IMR-90 (cell line): ENCODE measurements around the gene GDPD2. TPM values are rescaled to one million over a fixed set of nuclear protein-coding genes. Genes with fewer than 3 reads are reported as not detected.

Experiments
- ATAC-seq: fragments of 200-7000 bp; cut with Tn5 transposase; 2 replicates; pipeline ENCODE4 v1.9.1; 2020; ENCODE audit warnings: low read depth, mild to moderate bottlenecking, moderate library complexity
- BruUV-seq: library from RNA; stranded (reverse); fragments of 400-500 nt; replicated peaks from 2 replicates; lab custom pipeline; 2021; lab: Mats Ljungman, UMichigan
- CTCF ChIA-PET: fragments of 300-600 bp; formaldehyde crosslinking; extraction: SDS; loops from one replicate; lab custom pipeline; 2021; ENCODE audit warnings: antibody characterized with exemption; lab: Yijun Ruan, JAX
- POLR2A ChIA-PET: fragments of 300-600 bp; sonication (Branson Sonifier 250); formaldehyde crosslinking; loops from one replicate; lab custom pipeline; 2022; ENCODE audit warnings: antibody characterized with exemption; ENCODE audit not compliant: unreplicated experiment; lab: Charles Lee
- DNase-seq: peaks from one replicate; pipeline ENCODE4 v3.0.0; 2013
- H2AFZ ChIP-seq: replicated peaks from 2 replicates; pipeline ENCODE3; 2013; ENCODE audit warnings: low read length, mild to moderate bottlenecking; ENCODE audit not compliant: poor library complexity
- H2AK5ac ChIP-seq: 2 replicates; pipeline ENCODE4 v1.6.1; 2013; ENCODE audit warnings: low read depth, low read length, inconsistent platforms
- H2AK9ac ChIP-seq: replicated peaks from 2 replicates; pipeline ENCODE3; 2013; ENCODE audit warnings: mild to moderate bottlenecking, low read depth, low read length, moderate library complexity; ENCODE audit not compliant: poor library complexity
- H2BK120ac ChIP-seq: 2 replicates; pipeline ENCODE4 v1.6.1; 2013; ENCODE audit warnings: low read depth, low read length, inconsistent platforms
- H2BK15ac ChIP-seq: 3 replicates; pipeline ENCODE4 v1.6.1; 2013; ENCODE audit warnings: low read depth, low read length, inconsistent platforms
- H2BK20ac ChIP-seq: 2 replicates; pipeline ENCODE4 v1.6.1; 2013; ENCODE audit warnings: low read depth, mild to moderate bottlenecking, inconsistent platforms, low read length, moderate library complexity
- H2BK5ac ChIP-seq: 2 replicates; pipeline ENCODE4 v1.6.1; 2013; ENCODE audit warnings: mild to moderate bottlenecking, low read depth, low read length, inconsistent platforms; ENCODE audit not compliant: poor library complexity, severe bottlenecking
- H3K14ac ChIP-seq: replicated peaks from 2 replicates; pipeline ENCODE4 v1.6.1; 2013; ENCODE audit warnings: low read depth, low read length, inconsistent platforms
- H3K18ac ChIP-seq: 2 replicates; pipeline ENCODE4 v1.6.1; 2013; ENCODE audit warnings: low read depth, low read length, control low read depth
- H3K23ac ChIP-seq: 2 replicates; pipeline ENCODE4 v1.6.1; 2013; ENCODE audit warnings: low read depth, low read length, inconsistent platforms
- H3K27ac ChIP-seq: 2 replicates; pipeline ENCODE4 v1.5.1; 2013; ENCODE audit warnings: mild to moderate bottlenecking, control low read depth, low read length; ENCODE audit not compliant: insufficient read depth
- H3K27me3 ChIP-seq: 2 replicates; pipeline ENCODE4 v1.6.1; 2013; ENCODE audit warnings: low read length; ENCODE audit not compliant: control insufficient read depth, insufficient read depth
- H3K36me3 ChIP-seq: 2 replicates; pipeline ENCODE4 v1.6.1; 2013; ENCODE audit warnings: low read length, mixed read lengths; ENCODE audit not compliant: control insufficient read depth, insufficient read depth
- H3K4ac ChIP-seq: 2 replicates; pipeline ENCODE4 v1.6.1; 2013; ENCODE audit warnings: low read depth, low read length, inconsistent platforms
- H3K4me1 ChIP-seq: 2 replicates; pipeline ENCODE4 v1.6.1; 2013; ENCODE audit warnings: low read length, mixed read lengths; ENCODE audit not compliant: control insufficient read depth, insufficient read depth
- H3K4me2 ChIP-seq: 2 replicates; pipeline ENCODE4 v1.6.1; 2013; ENCODE audit warnings: low read depth, mild to moderate bottlenecking, control low read depth, low read length, moderate library complexity
- H3K4me3 ChIP-seq: 2 replicates; pipeline ENCODE4 v1.5.1; 2013; ENCODE audit warnings: low read depth, mild to moderate bottlenecking, control low read depth, low read length, moderate library complexity; ENCODE audit not compliant: insufficient read depth
- H3K56ac ChIP-seq: 2 replicates; pipeline ENCODE4 v1.6.1; 2013; ENCODE audit warnings: low read length, inconsistent platforms; ENCODE audit not compliant: insufficient read depth; ENCODE audit errors: extremely low read depth
- H3K79me1 ChIP-seq, 2 experiments: 2 replicates each; pipeline ENCODE4 v1.6.1; 2013; ENCODE audit warnings: low read length in 2 of 2, inconsistent platforms in 1 of 2, low read depth in 1 of 2
- H3K9ac ChIP-seq: 2 replicates; pipeline ENCODE4 v1.6.1; 2013; ENCODE audit warnings: low read depth, low read length, control low read depth
- H3K9me1 ChIP-seq: 2 replicates; pipeline ENCODE4 v1.6.1; 2013; ENCODE audit warnings: low read length, inconsistent platforms; ENCODE audit not compliant: insufficient read depth
- H3K9me3 ChIP-seq: 2 replicates; pipeline ENCODE4 v1.6.1; 2013; ENCODE audit warnings: low read length; ENCODE audit not compliant: control insufficient read depth, insufficient read depth
- H4K20me1 ChIP-seq: 2 replicates; pipeline ENCODE4 v1.6.1; 2013; ENCODE audit warnings: low read length, inconsistent platforms; ENCODE audit not compliant: insufficient read depth
- H4K5ac ChIP-seq: 2 replicates; pipeline ENCODE4 v1.6.1; 2013; ENCODE audit warnings: mild to moderate bottlenecking, low read depth, low read length, control low read depth
- H4K8ac ChIP-seq, 2 experiments: 2 replicates each; pipeline ENCODE4 v1.6.1; 2013; ENCODE audit warnings: low read depth in 2 of 2, low read length in 2 of 2, control low read depth in 1 of 2, inconsistent platforms in 1 of 2
- H4K91ac ChIP-seq: 2 replicates; pipeline ENCODE4 v1.6.1; 2013; ENCODE audit warnings: low read depth, low read length, inconsistent platforms; ENCODE audit not compliant: insufficient read depth
- BHLHE40 ChIP-seq: fragments of 150-350 bp; IDR thresholded peaks from 2 replicates; pipeline ENCODE4 v1.6.1; 2016; ENCODE audit warnings: mild to moderate bottlenecking, low read depth, low read length
- CEBPB ChIP-seq: IDR thresholded peaks from 2 replicates; pipeline ENCODE4 v1.6.1; 2012; ENCODE audit warnings: low read depth, low read length, improper control_type of control experiment
- CHD1 ChIP-seq: IDR thresholded peaks from 2 replicates; pipeline ENCODE4 v1.6.1; 2012; ENCODE audit warnings: low read depth, low read length, improper control_type of control experiment
- FOS ChIP-seq: fragments of 150-350 bp; IDR thresholded peaks from 2 replicates; pipeline ENCODE4 v1.6.1; 2016; ENCODE audit warnings: low read depth, low read length
- MAFK ChIP-seq: IDR thresholded peaks from 2 replicates; pipeline ENCODE4 v1.6.1; 2012; ENCODE audit warnings: low read depth, low read length, improper control_type of control experiment
- MAZ ChIP-seq: IDR thresholded peaks from 2 replicates; pipeline ENCODE4 v1.6.1; 2012; ENCODE audit warnings: low read depth, mild to moderate bottlenecking, low read length, improper control_type of control experiment, moderate library complexity, borderline replicate concordance
- NFE2L2 ChIP-seq: fragments of 150-350 bp; IDR thresholded peaks from 2 replicates; pipeline ENCODE4 v1.6.1; 2016; ENCODE audit warnings: low read depth, mild to moderate bottlenecking, low read length
- POLR2A ChIP-seq: IDR thresholded peaks from 2 replicates; pipeline ENCODE4 v1.6.1; 2012; ENCODE audit warnings: mild to moderate bottlenecking, low read depth, low read length
- RAD21 ChIP-seq: IDR thresholded peaks from 2 replicates; pipeline ENCODE4 v1.6.1; 2012; ENCODE audit warnings: low read length, improper control_type of control experiment
- RCOR1 ChIP-seq: IDR thresholded peaks from 2 replicates; pipeline ENCODE4 v1.6.1; 2012; ENCODE audit warnings: mild to moderate bottlenecking, low read length, improper control_type of control experiment; ENCODE audit not compliant: insufficient replicate concordance
- RFX5 ChIP-seq: IDR thresholded peaks from 2 replicates; pipeline ENCODE4 v1.8.0; 2012; ENCODE audit warnings: low read depth, mild to moderate bottlenecking, low read length, moderate library complexity
- SMC3 ChIP-seq: fragments of 150-350 bp; IDR thresholded peaks from 2 replicates; pipeline ENCODE4 v1.6.1; 2016; ENCODE audit warnings: low read depth, mild to moderate bottlenecking, antibody characterized with exemption, low read length, moderate library complexity
- WGBS, 2 experiments: methylation state at CpG; one replicate each; pipeline versions ENCODE4 v1.1.5 to v1.1.7; 2013; ENCODE audit warnings: missing lambda C conversion rate in 2 of 2; ENCODE audit not compliant: insufficient read length in 1 of 2; ENCODE audit errors: extremely low coverage in 2 of 2; 5-methylcytosine and 5-hydroxymethylcytosine counted together
- dilution Hi-C: fragments of 300-500 bp; cut with HindIII; formaldehyde crosslinking; loops from one replicate; pipeline ENCODE4 v1.14.3; 2018; ENCODE audit warnings: low sequenced_read_pairs; ENCODE audit not compliant: unreplicated experiment
- in situ Hi-C: fragments of 300-500 bp; cut with MboI; formaldehyde crosslinking; loops from 3 replicates; pipeline ENCODE4 v1.14.3; 2019; ENCODE audit warnings: low sequenced_read_pairs, inconsistent platforms, mixed read lengths
- intact Hi-C: fragments of 100-400 bp; cut with micrococcal nuclease; formaldehyde crosslinking; loops from 2 replicates; pipeline ENCODE4 v1.10.0; 2022
- polyA plus RNA-seq, 3 experiments: library from polyadenylated mRNA; depleted of rRNA; stranded (reverse); fragments of >200 nt; gene quantifications; 2 replicates each; pipeline ENCODE4 v1.2.3, GENCODE V29; 2012; ENCODE audit warnings: low replicate concordance in 1 of 3
- total RNA-seq: library from RNA; depleted of rRNA; stranded (reverse); fragments of >200 nt; gene quantifications from 2 replicates; pipeline ENCODE4 v1.2.3, GENCODE V29; 2012
- TF ChIP-seq, protein P1 (sequence below): conservative IDR thresholded peaks from 2 replicates; pipeline ENCODE4 v1.5.1; 2012; ENCODE audit warnings: mild to moderate bottlenecking, low read depth, low read length, improper control_type of control experiment
- TF ChIP-seq, protein P2 (sequence below): fragments of 150-350 bp; IDR thresholded peaks from 2 replicates; pipeline ENCODE4 v1.6.1; 2016; ENCODE audit warnings: low read depth, mild to moderate bottlenecking, low read length, moderate library complexity, borderline replicate concordance

GDPD2 gene
- total and polyA plus RNA-seq, 2 of the 4 experiments (the other 2 are of a cell fraction) = not detected

DNA sequence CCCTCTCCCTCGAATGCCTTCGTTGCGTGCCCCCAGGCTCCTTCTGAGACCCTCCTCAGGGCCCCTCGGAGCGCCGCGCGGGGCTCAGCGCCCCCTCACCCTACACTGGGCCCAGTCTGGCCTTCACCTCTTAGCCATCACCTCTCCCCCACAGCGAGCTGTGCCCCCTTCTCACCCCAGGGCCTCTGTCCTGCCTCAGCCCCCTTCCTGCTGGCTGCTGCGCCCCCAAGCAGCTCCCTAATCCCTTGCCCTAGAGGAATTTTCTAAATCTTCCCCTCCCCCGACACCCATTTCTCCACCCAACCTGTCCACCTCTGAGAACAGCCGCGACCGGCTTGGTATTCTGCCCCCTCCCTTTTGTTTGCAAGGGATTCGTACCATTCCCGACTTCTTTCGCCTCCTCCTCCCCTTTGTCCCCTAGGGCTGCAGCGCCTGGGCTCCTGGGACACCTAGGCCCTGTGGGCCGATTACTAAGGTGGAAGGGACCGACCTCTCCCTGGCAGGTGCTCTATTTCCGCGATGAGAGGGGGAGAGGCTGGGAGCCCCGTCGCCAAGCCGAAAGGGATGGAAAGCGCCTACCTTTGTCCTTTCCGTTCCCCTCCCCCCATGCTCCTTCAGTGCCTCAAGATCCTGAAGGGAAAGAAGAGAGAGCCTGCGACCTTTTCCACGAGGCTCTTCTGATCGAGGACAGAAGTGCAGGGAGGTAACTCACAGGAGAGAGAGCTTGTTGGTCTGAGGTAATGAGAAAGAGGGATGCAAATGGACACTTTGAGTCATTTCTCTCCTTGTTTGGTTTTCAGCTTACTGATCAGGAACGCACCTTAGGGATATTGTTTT, 32.5 kb downstream of the GDPD2 start:
- Histone ChIP-seq H3K4ac (peak overlapping the region; percentile 41), H3K27ac (peak overlapping the region; percentile 69), H2AK5ac (peak overlapping the region; percentile 72), H2BK120ac (no peak overlapping the region), H3K9me3 (no peaks in the 10 kb centered on the region; the same call in 1 of the 2 replicates), H3K56ac (peak overlapping the region; percentile 23; the same call in 1 of the 2 replicates), H3K4me1 (no peaks in the 10 kb centered on the region), H3K9me1 (no peaks in the 10 kb centered on the region), H3K9ac (peak overlapping the region; percentile 79), H3K36me3 (0 out of 2 replicates have a peak, but pooled peaks cover 2% of the 10 kb centered on the region), H4K8ac (peak overlapping the region; percentile 34 to 48; a peak in 3 of 4 replicates), H2BK15ac (no peak overlapping the region), H4K5ac (peak overlapping the region; percentile 17), H4K20me1 (no peaks in the 10 kb centered on the region), H3K4me2 (peak overlapping the region; percentile 97), H3K27me3 (no peaks in the 10 kb centered on the region), H2BK5ac (peak overlapping the region; percentile 12), H2AFZ (peak overlapping the region; percentile 74), H3K14ac (peak overlapping the region; percentile 27; the same call in 1 of the 2 replicates), H2BK20ac (no peak overlapping the region), H3K18ac (no peak overlapping the region; the same call in 1 of the 2 replicates), H3K4me3 (peak overlapping the region; percentile 56), H2AK9ac (peak overlapping the region; percentile 91), H3K23ac (peak overlapping the region; percentile 53; the same call in 1 of the 2 replicates), H3K79me1 (peaks cover 0 to 19% of the 10 kb centered on the region in 2 experiments; a peak in 2 of 4 replicates), H4K91ac (0 out of 2 replicates have a peak overlapping the region, but pooled peaks have one; percentile 33)
- CTCF ChIA-PET = interaction anchor here (0.7 kb wide), 1 partner anchor 13 kb away, joined by 4 read pairs; no protein-coding TSS in a partner anchor
- TF ChIP-seq SMC3 = no peak
- no peak for TF ChIP-seq CEBPB
- TF ChIP-seq BHLHE40 = no peak
- TF ChIP-seq, protein P1, sequence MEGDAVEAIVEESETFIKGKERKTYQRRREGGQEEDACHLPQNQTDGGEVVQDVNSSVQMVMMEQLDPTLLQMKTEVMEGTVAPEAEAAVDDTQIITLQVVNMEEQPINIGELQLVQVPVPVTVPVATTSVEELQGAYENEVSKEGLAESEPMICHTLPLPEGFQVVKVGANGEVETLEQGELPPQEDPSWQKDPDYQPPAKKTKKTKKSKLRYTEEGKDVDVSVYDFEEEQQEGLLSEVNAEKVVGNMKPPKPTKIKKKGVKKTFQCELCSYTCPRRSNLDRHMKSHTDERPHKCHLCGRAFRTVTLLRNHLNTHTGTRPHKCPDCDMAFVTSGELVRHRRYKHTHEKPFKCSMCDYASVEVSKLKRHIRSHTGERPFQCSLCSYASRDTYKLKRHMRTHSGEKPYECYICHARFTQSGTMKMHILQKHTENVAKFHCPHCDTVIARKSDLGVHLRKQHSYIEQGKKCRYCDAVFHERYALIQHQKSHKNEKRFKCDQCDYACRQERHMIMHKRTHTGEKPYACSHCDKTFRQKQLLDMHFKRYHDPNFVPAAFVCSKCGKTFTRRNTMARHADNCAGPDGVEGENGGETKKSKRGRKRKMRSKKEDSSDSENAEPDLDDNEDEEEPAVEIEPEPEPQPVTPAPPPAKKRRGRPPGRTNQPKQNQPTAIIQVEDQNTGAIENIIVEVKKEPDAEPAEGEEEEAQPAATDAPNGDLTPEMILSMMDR = no peak
- no peak for TF ChIP-seq MAFK
- TF ChIP-seq MAZ = no peak
- TF ChIP-seq NFE2L2 = no peak
- TF ChIP-seq RFX5 = no peak
- TF ChIP-seq FOS = no peak
- no peak for TF ChIP-seq RAD21
- TF ChIP-seq, protein P2, sequence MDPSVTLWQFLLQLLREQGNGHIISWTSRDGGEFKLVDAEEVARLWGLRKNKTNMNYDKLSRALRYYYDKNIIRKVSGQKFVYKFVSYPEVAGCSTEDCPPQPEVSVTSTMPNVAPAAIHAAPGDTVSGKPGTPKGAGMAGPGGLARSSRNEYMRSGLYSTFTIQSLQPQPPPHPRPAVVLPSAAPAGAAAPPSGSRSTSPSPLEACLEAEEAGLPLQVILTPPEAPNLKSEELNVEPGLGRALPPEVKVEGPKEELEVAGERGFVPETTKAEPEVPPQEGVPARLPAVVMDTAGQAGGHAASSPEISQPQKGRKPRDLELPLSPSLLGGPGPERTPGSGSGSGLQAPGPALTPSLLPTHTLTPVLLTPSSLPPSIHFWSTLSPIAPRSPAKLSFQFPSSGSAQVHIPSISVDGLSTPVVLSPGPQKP = no peak
- TF ChIP-seq CHD1 = no peak
- TF ChIP-seq POLR2A = no peak
- TF ChIP-seq RCOR1 = no peak
- no peak for ATAC-seq
- DNase-seq = no peak
- intact Hi-C loops (loop anchor here (1.0 to 10.0 kb wide), 2 partner anchors 22 to 509 kb away; no protein-coding TSS in a partner anchor), in situ Hi-C loops (no loop called here), dilution Hi-C loops (no loop called here)
- no TSS peak for BruUV-seq
- POLR2A ChIA-PET = no interaction called here
- 31% methylated on average over 11 of the region's 32 CpGs; no CpG with 5 or more reads in 1 of the 2 experiments for WGBS, 2 experiments
